Measurements from ENCODE around the gene JUP. TPM values are rescaled to one million over a fixed set of nuclear protein-coding genes. Genes with fewer than 3 reads are reported as not detected.

JUP gene
- total and polyA plus RNA-seq, 2 of the 13 experiments (the other 11 are each of a cell fraction or from before 2014, with no cell fraction given) = 12.1 to 20.6 TPM

GRCh38 chr17:41800601-41801373 is 14.3 kb upstream of the JUP start (continued):
- TF ChIP-seq ZNF382 (CRISPR knock-in tag; IDR thresholded peaks at IDR 0.05; ENCODE audit: borderline replicate concordance) (no peak), HOXA9 (CRISPR knock-in tag; IDR thresholded peaks at IDR 0.05; ENCODE audit: borderline replicate concordance) (no peak), ZNF343 (CRISPR knock-in tag; IDR thresholded peaks at IDR 0.05) (no peak), ZNF720 (CRISPR knock-in tag; IDR thresholded peaks at IDR 0.05) (no peak), SRSF9 (IDR thresholded peaks at IDR 0.05; ENCODE audit: borderline replicate concordance, insufficient read depth, low read depth, low read length, poor library complexity, severe bottlenecking) (no peak), KAT7 (CRISPR knock-in tag; IDR thresholded peaks at IDR 0.05; ENCODE audit: borderline replicate concordance) (0 out of 2 replicates have a peak, but pooled peaks have one; percentile 9), ZNF839 (CRISPR knock-in tag; IDR thresholded peaks at IDR 0.05; ENCODE audit: borderline replicate concordance) (no peak), ZNF317 (CRISPR knock-in tag; IDR thresholded peaks at IDR 0.05) (no peak), NONO (IDR thresholded peaks at IDR 0.05) (no peak), NONO (CRISPR knock-in tag; conservative IDR thresholded peaks at IDR 0.05) (peak; percentile 70; the same call in 1 of the 2 replicates), ZBTB34 (CRISPR knock-in tag; IDR thresholded peaks at IDR 0.05) (no peak), AGO1 (IDR thresholded peaks at IDR 0.05; ENCODE audit: low read depth, low read length, poor library complexity, severe bottlenecking) (peak; percentile 79), TFDP2 (CRISPR knock-in tag; IDR thresholded peaks at IDR 0.05) (no peak), ZNF83 (CRISPR knock-in tag; IDR thresholded peaks at IDR 0.05; ENCODE audit: borderline replicate concordance) (no peak; the same call in 1 of the 2 replicates), ZNF563 (CRISPR knock-in tag; IDR thresholded peaks at IDR 0.05) (peak; percentile 65; the same call in 1 of the 2 replicates), KDM1A (CRISPR knock-in tag; IDR thresholded peaks at IDR 0.05) (no peak), PRPF4 (IDR thresholded peaks at IDR 0.05; ENCODE audit: low read depth, low read length, poor library complexity, severe bottlenecking) (no peak), U2AF1 (optimal IDR thresholded peaks at IDR 0.05; ENCODE audit: low read depth, low read length) (no peak), ARID4A (CRISPR knock-in tag; IDR thresholded peaks at IDR 0.05; ENCODE audit: borderline replicate concordance) (peak; percentile 46; the same call in 1 of the 2 replicates), ATF3 (CRISPR knock-in tag; IDR thresholded peaks at IDR 0.05) (no peak; the same call in 1 of the 2 replicates), KLF11 (CRISPR knock-in tag; IDR thresholded peaks at IDR 0.05) (no peak), ASH2L (IDR thresholded peaks at IDR 0.05; ENCODE audit: insufficient read length, low read depth, low read length) (no peak)
